Embryonic facial prominence (tissue), 1 donor: ENCODE measurements around the gene NCF4.

Source experiments
- DNase-seq: peaks from one replicate; pipeline ENCODE4 v3.0.0-alpha.2; 2016; ENCODE audit errors: extremely low spot score

Gene NCF4

DNA sequence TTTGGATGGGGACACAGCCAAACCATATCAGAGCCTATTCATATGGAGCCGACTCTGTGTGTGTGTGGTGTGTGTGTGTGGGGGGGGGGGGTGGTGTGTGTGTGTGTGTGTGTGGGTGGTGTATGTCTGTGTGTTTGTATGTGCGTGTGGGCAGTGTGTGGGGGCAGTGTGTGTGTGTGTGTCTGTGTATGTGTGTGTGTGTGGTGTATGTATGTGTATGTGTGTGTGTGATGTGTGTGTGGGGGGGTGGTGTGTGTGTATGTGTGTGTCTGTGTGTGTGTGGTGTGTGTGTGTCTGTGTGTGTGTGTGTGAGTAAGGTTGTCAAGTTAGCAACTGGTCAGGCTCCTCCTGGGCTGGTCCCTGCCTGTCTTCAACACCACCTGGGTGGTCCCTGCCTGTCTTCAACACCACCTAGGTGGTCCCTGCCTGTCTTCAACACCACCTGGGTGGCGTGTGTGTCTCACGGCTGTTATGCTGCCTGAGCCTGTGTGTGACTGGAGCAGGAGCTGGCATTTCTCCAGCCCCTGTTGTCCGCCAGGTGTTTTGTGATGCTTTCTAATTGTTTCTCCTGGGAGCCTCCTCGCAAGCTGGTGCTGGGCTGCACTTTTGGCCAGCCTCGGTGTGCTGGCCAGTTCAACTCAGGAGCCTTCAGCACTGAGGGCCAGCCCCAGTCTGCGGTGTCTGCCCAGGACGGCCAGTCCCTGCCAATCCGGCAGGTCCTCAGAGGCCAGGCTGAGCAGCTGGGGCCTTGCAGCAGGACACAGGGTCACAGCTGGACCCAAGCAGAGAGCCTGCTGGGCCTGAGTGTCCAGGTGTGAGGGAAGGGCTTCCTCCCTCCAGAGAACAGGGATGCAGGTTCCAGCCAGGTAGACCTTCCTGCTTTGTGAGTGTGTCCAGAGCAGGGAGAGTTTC, 22.4 kb upstream of the NCF4 start:
- no peak for DNase-seq

DNA sequence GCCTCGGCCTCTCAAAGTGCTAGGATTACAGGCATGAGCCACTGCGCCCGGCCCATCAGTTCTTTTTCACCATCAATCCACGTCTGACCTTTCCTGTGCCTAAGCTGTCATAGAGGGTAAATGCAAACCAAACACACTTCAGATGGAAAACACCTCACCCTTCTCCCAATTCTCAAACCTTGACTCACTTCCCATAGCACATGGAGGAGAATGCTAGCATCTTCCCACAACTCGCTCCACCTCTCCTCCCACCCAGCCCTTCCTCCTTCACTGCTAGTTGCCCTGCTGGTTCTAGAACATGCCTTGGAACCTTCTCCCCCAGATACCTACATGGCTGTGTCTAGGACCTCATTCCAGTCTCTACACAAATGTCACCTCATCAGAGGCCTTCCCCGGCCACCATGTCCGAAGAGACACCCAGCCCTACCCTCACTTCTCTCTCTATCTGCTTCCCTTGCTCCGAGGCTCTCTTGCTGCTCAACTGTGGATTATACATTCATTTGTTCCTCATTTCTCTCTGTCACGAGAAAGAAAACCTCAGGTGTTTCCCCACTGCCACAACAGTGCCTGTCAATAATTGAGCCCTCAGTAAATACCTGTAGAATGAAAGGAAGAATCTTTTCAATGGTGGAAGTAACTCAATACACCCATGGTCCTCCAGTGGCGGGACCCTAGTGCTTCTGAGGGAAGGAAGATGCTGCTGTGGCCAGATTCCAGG, 21.3 kb upstream of the NCF4 start:
- DNase-seq, result no peak

DNA sequence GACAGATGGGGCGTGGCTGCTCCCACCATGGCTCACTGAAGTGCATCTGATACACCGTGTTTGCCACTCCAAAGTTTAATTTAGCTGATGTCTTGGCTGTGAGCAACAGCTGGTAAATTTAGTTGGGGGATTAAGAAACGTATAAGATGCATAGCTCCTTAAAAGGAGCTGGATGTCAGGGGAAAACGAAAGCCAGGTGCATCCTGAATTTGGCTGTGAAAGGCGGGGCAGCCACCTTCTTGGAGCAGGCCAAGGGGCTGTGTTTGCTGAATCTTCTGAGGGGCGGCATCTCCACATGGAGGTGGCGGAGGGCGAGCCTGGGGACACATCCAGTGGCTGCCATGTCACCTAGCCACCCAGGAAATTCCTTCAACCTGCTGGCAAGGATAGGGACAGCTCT, 20.7 kb upstream of the NCF4 start:
- DNase-seq, result no peak

DNA sequence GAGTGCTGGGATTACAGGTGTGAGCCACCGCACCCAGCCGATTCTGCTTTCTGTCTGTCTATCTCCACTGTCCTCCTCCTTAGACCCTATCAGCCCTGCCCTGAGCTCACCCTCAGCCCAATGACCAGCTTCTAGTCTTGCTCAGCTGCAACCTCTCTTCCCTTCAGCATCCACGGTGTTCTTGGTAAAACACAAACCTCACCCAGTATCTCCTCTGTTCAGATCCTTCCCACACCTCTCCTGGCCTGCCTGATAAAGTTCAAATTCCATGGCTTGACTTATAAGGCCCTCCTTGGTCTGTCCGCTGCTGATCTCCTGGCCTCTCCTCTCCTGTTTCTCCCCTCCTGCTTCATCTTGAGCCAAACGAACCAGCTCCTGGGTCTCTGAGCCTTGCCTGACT, 14.5 kb upstream of the NCF4 start:
- no peak for DNase-seq

DNA sequence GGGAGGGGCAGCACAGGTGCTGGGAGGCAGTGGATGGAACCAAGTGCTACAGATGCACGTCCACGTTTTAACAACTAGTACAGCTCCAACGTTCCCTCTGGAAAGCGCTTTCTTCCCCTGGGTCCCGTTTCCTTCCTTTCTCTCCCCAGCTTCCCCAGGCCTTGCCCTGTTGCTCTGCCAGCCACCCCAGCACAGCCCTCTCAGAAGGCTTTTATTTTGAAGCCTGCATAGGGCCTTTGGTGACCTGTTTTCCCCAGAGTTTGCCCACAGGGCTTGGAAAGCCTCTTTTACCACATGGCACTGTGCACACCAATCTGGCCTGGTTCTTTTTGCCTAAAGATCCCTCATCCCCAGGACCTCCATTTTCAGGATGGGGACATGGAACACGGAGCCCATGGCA, 13.9 kb upstream of the NCF4 start:
- no peak for DNase-seq

DNA sequence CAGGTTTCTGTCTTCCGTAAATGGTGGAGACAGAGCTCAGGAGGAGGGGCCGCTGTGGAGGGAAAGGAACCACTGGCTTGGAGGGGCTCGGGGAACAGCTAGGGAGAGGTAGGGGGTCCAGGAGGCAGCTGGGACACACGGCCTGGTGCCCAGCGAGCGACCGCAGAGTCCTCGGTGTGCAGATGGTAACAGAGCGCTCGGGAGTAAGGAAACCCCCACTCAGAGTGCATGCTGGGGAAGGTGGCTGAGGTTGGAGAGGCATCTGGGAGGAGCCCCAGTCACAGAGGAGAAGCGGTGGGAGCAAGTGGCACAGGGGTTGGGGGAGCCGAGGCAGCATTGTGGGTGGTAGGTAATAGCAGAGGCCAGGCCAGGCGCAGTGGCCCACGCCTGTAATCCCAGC, 10.8 kb upstream of the NCF4 start:
- no peak for DNase-seq

DNA sequence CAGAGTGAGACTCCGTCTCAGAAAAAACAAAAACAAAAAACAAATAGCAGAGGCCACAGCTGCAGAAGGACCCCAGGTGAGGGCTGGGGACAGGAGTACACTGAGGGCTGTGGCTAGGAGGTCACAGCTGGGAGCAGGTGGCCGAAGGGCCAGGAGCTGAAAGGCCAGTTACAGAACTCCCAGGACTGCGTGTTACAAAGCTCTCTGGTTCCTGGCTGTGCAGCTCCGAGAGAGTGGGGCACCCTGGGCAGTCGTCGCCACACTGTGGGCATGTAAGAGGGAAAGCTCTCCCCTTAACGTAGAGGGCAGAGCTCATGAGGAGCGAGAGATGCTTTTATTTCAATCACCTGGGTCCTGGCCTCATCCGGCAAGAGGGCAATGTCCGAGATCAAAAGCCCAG, 10.1 kb upstream of the NCF4 start:
- DNase-seq, result no peak

DNA sequence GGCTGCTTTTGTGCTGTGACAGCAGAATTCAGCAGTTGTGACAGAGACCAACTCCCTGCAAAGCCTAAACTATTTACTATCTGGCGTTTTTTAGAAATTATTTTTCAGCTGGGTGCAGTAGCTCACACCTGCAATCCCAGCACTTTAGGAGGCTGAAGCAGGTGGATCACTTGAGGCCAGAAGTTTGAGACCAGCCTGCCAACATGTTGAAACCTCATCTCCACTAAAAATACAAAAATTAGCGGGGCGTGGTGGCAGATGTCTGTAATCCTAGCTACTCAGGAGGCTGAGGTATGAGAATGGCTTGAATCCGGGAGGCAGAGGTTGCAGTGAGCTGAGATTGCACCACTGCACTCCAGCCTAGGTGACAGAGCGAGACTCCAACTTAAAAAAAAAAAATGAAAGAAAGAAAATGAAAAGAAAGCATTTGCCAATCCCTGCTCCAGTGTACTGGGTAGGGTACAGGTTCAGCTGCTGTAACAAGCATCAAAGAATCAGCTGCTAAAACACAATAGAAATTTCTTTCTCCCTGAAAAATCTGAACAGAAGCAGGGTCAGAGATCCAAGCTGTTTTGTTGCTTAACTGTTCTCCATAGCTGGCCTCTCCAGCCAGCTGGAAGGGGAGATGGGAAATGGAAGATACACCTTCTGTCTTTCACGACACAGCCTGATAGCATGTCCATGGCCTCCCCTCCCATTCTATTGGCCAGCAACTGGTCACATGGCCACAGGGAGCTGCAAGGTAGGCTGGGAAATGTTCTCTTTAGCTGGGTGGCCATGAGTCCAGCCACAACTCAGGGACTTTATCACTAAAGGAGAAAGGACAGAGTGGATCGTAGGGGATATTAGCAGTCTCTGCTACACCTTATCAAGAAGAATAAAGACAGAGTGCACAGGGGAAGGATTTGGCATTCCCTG, 8.5 kb upstream of the NCF4 start:
- DNase-seq, result no peak

DNA sequence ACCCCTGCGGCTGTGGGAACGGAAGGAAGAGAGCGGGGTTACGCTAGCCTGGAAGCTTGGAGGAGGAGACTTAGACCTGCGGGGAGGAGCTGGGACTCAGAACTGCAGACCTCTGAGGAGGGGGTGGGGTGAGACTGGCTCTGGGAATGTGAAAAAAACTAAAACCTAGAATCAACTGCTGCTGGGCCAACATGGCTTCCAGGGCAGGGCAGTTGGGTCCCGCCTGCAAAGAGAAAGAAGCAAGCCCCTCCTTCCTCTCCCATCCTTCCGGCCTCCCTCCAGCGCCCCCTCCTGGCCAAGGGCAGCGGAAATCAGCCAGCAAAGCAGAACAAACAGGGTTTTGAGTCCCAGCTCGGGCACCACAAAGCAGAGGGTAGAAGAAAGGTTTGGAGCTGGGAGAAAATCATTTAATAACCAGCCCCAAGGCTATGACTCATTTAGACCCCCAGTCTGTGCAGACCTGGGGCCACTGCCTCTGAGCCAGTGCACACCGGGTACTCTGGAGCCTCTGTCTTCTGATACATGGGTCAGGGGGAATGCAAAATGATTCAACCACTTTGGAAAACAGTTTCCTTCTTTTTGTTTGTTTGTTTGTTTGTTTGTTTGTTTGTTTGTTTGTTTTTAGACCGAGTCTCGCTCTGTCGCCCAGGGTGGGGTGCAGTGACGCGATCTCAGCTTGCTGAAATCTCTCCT, 7.3 kb upstream of the NCF4 start:
- no peak for DNase-seq

DNA sequence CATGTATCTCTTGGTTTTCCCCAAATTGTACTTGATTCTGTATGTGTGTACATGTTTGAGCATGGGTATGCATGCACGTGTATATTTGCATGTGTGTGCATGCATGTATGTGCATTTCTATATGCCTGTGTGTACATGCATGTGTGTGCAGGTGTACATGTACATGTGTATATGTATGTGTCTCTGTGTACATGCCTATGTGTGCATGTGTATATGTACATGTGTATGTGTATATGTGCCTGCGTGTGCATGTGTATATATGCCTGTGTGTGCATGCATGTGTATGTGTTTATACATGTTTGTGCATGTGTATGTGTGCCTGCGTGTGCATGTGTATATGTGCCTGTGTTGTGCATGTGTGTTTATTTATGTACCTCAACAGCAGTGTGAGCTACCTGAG, 5.3 kb upstream of the NCF4 start:
- no peak for DNase-seq

DNA sequence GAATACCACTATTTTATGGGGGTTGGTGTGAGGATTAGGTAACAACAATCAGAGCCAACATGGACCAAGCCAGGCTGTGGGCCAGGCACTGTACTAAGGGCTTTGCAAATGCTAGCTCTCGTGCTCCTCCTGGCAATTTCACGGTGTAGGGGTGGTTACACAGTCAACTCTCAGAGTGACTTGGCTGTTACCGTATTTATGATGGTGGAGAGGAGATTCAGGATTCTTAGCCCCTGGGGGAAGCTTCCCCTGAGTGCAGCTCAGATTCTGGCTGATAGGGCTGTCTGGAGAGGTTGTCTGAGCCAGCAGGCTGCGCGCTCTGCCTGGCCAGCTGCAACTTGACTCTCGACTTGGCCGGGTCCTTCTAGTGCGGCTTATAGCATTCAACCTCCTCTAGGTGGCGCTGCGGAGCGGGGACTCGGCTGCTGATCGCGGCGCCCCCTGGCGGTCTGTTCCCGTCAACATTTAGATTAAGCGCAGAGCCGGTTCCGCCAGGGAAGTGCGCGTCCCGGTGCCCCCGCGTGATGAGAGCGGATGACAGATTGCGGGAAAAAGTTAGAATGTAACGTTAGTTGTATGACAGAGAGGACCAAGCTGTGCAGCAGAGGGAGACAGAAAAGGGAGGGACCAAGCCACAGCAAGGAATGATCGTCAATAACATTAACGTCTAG, 4.5 kb upstream of the NCF4 start:
- DNase-seq, result peak; percentile 62

DNA sequence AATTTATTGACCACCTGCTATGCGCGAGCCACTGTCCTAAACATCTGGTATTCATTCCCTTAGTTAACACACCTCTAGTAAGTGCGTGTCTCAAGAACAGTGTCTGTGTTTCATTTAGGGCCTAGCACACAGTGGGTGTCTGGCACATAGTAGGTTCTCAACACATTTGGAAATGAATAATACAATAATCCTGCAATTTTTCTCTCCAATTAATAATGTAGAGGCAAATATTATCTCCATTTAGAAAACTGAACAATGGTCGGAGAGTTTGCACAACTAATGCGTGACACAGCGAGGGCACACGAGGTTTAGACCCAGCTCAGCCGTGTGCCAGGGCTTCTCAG, 4.0 kb upstream of the NCF4 start:
- DNase-seq, result no peak

DNA sequence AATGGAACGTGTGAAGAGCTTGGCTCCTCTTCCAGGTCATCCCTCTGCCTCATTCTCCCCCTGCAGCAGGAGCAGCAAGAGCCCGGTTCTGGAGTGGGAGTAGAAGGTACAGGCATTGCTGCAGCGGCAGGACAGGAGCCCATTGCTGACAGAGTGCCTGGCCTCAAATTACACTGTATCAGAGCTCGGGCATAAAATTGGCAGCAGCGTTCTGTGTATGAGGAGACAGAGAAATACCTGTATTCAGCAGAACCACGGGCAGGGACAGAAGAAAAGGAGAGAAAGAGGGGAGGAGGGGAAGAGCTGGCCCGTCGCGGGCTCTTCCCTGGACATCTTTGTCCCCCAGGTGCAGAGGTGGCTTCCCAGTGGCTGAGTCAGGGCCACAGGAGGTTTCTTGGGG, 2.6 kb upstream of the NCF4 start:
- DNase-seq, result no peak

DNA sequence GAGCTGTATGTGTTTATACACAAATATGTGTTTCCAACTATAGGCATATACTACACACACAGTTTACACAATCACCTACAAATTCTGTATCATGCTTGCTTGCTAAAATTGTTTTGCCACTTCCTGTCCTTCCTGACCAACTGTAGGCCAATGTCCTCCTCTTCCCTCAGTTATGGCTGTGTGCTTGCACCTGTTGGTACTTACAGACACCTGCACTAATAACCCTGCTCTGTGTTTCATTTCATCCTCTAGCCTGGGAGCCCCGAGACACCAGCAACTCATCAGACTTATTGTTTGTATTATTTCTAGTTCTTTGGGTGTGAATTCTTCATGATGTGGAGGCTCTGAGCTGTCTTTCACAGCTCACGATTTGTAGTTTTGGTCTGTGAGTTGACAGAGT, 1.8 kb upstream of the NCF4 start:
- DNase-seq, result no peak

DNA sequence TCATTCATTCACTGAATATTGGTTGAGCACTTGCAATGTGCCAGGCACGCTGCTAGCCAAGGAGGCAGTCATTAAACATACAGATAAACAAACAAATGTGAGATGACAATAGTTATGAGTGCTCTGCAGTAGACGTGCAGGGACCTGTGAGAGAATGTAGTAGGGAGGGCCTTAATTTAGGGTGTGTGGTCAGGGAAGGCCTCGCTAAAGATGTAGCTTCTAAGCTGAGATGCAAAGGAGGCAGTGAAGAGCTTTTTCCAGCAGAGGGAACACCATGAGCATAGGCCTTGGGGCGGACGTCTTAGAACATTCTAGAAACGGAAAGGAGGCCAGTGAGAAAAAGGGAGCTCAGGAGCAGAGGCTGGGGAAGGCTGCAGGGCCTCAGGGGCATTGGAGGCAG, 789 bp upstream of the NCF4 start:
- DNase-seq, result no peak

DNA sequence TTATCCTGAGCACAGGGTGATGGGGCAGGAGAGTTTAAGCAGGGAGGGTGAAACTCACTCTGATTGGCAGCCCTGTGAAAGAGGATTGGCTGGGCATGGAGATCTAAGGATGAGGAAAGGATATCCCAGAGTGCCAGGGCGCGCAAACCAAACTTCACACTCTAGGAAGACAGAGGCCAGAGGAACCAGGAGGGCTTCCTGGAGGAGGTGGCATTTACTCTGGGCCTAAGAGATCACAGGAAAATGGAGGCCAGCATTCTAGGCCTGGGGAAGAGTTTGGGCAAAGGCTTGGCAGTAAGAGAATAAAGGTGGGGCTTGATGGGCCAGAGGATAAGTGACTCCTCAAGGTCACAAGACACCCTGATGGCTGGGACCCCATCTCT, 377 bp upstream of the NCF4 start:
- no peak for DNase-seq

DNA sequence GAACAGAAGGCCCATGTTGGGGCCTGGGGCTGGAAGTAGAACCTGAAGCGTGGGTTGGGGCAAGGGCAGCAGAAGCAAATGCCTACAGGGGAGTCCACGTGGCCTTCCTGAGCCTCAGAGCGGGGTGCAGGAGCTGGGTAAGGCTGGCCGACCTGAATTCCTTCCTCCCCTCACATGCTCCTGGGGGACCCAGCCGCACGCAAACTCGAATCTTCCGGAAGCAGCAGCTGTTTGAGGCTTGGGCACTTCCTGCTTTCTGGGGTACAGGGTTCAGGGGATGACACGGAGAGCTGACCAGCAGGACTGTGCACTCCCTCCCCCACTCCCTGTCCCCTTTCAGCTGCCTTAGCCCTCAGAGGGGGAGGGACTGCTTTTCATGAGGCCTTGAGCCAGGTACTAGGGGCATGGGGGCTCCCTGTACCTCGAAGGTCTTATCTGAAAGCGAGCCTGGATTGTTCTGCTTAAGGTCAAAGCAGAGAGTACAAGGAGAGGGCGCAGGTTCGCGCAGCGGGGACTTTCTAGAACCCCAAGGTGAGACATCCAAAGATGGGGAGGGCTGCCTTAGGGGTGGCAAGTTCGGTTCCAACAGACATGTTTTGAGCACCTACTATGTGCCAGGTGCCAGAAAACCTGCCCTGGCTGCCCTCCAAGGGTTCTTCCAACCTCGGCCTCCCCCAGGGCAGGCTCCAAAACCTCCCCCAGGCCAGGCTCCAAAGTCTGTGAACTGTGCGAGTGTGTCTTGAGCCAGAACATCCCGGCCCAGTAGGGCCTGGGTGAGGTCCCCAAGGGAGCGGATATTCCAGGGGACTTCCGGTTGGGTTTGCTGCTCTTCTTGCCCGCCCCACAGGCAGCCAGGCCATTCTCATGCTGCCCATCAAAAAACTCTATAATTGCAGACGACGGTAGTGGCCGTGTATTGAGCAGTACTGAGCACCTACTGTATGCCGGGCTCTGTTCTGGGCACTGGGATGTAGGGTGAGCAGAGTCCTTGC, 1.7 kb downstream of the NCF4 start:
- DNase-seq, result no peak

DNA sequence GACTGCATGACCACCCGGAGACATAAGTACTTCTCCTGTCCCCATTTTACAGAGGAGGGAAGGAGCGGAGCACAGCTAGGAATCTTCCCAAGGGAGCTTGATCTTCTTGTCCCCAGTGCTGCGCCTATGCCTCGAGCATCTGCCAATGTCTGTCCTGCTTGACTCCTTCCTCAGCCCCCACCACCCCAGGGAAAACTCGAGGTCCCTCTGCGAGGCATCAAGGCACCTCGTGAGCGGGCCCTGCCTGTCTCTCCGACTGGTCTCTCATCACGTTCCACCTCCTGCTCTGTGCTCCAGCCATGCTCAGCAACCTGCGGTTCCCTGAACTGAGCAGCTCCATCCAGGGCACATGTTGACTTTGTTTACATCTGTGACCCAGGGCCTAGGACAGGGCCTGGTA, 2.5 kb downstream of the NCF4 start:
- no peak for DNase-seq

DNA sequence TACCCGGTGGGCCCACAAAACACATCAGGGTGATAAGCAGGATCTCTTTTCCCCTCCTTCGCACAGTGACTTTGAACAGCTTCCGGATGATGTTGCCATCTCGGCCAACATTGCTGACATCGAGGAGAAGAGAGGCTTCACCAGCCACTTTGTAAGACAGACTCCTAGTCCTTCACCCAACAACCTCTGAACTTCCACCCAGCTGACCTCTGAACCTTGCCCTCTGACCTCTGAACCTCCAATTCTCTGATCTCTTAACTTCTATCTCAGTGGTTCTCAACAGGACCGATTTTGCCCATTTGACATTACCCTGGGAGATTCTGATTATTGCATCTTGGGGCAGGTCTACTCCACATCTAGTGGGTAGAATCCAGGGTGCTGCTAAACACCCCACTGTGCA, 3.2 kb downstream of the NCF4 start:
- no peak for DNase-seq
